Fibroblast of pulmonary artery (primary cell): ENCODE measurements around the gene ENO3.
A peak's percentile ranks its signal among the peaks of the same experiment; 100 is the strongest.

Experiments used
- DNase-seq: peaks from one replicate; pipeline ENCODE4 v3.0.0-alpha.2; 2010; ENCODE audit warnings: low read depth
- H3K4me3 ChIP-seq: replicated peaks from 2 replicates; pipeline ENCODE4 v1.5.1; 2011; ENCODE audit warnings: low read depth, mild to moderate bottlenecking, control low read depth, low read length, moderate library complexity
- TF ChIP-seq, protein P1 (sequence below): IDR thresholded peaks from 2 replicates; pipeline ENCODE4 v1.5.1; 2011; ENCODE audit warnings: mild to moderate bottlenecking, control low read depth, low read length, inconsistent platforms; ENCODE audit errors: missing control alignments

The ENO3 gene

DNA sequence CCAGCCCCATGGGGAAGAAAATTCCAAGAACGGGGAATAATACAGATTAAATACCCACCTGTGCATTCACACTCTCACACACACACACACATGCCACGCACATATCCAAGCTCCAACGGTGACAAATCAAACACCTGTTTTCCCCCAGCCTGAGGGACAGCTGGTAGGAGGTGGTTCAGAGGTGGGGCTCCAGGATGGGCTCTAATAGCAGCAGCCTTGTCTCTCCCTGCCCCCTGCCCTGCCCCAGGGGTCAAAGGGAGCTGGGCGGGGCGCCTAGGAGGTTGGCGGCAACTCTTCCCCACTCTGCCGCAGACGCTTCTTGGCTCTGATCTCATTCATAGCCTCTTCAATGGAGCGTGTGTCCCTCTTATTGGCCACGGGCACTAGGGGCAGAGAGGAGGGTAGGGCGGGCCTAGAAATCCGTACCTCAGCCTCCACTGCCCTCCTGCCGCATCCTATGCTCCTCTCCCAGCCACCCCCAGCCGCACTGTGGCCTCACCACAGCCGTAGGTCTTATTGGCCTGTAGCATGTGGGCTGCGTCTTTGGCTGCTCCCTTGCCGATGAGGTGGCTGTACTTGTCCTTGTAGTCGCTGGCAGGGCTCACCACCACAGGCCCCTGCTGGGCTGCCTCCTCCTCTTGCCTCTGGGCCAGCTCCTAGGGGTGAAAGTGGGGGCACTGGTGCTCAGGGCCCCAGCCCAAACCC lies 8.5 kb downstream of the ENO3 start:
- H3K4me3 ChIP-seq = no peak overlapping the region
- TF ChIP-seq, protein P1, sequence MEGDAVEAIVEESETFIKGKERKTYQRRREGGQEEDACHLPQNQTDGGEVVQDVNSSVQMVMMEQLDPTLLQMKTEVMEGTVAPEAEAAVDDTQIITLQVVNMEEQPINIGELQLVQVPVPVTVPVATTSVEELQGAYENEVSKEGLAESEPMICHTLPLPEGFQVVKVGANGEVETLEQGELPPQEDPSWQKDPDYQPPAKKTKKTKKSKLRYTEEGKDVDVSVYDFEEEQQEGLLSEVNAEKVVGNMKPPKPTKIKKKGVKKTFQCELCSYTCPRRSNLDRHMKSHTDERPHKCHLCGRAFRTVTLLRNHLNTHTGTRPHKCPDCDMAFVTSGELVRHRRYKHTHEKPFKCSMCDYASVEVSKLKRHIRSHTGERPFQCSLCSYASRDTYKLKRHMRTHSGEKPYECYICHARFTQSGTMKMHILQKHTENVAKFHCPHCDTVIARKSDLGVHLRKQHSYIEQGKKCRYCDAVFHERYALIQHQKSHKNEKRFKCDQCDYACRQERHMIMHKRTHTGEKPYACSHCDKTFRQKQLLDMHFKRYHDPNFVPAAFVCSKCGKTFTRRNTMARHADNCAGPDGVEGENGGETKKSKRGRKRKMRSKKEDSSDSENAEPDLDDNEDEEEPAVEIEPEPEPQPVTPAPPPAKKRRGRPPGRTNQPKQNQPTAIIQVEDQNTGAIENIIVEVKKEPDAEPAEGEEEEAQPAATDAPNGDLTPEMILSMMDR = no peak
- no peak for DNase-seq

DNA sequence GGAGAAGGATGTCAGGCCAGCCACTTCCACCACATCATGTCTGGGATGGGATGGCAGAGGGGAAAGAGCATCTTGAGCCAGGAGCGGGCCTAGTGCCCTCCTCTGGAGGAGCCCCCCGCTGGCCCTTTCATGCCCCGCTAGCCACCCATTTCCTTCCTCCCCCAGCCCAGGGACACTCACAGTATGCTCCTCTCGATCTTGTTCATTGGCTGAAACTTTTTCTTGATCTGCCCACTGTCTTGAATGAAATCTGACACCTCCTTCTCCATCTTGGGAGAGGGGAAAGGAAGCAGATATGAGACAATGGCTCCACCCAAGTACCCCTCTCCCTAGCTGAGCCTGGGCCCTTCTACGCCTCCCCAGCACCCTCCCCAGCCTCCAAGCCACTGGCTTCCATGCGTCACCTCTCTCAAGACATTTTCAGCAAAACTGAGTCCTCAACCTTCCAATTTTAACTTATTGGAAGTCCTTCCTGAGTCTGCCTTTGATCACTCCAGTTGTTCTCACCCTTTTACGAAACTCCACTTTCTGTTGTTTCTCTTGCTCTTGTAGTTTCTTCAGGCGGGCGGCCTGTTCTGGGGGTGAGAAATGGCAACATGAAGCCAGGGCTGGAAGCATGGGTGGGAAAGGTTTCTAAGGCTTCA lies 9.5 kb downstream of the ENO3 start:
- TF ChIP-seq, protein P1 = no peak
- no peak for DNase-seq
- no peak overlapping the region for H3K4me3 ChIP-seq

- no peak for DNase-seq
- H3K4me3 ChIP-seq = no peak overlapping the region
- TF ChIP-seq, protein P1 = no peak
These were observed 14.5 kb downstream of the ENO3 start for GRCh38 chr17:4965311-4965986.

DNA sequence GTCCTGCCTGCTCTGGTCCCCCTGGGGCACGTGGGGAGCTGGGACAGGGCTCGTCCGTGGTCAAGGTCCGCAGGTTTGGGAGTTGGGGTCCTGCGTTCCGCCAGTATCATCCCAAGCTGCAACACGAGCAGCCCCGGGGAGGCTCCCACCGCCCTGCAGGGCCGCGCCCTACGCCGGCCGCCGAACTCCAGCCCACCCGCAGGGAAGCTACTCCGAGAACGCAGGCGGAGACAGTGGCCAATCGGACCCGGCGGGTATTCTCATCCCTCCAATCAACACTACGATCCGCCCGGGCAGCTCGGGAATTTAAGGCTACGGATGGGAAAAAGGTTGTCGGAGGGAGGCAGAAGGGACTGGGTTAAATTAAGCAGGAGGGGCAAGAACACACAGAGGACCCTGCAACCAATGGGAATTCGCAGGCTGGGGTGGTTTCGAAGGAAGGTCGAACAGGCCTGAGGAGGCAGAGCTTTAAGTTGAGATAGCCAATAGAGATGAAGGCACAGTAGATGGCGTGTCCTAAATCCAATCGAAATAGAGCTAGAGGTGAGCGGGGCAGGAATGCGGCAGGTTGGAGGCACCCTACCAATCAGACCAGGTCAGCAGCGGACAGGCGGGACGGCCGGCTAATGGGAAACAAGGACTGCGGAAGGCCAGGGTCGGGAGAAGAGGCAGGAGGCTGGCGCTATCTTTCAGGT lies 16.1 kb downstream of the ENO3 start:
- TF ChIP-seq, protein P1 = no peak
- DNase-seq = peak; percentile 100
- peak overlapping the region; percentile 94 for H3K4me3 ChIP-seq

- peak within 1 kb of the TSS; percentile 94 for H3K4me3 ChIP-seq
- TF ChIP-seq, protein P1 = no peak
- peak; percentile 99 for DNase-seq
These were observed 16.9 kb downstream of the ENO3 start, which contains the start of gene SPAG7 for GRCh38 chr17:4967539-4968485. SPAG7 (minus strand) TSS chr17:4967817; CDS start chr17:4967804, 13 bp downstream.
